ENCODE results near the gene RPN2. TPM values are rescaled to one million over a fixed set of nuclear protein-coding genes. Genes with fewer than 3 reads are reported as not detected.

RPN2 gene
- total and polyA plus RNA-seq, 2 donors from 2014 or later: 175 to 207 TPM

GRCh38 chr20:37158248-37158647, 20.9 kb upstream of the RPN2 start:
- FAIRE-seq: no peak
- intact Hi-C loops (cut with DNase I): no loop called here

GRCh38 chr20:37160683-37161082, 18.4 kb upstream of the RPN2 start:
- H3K9me3 ChIP-seq (ENCODE audit: control insufficient read depth in 2 of 3, insufficient read depth in 1 of 3, low read length in 3 of 3): no peaks in the 10 kb centered on the region
- H3K27me3 ChIP-seq (ENCODE audit: control insufficient read depth, insufficient read depth, low read length): no peaks in the 10 kb centered on the region
- DNase-seq: no peak
- no peaks in the 10 kb centered on the region for H3K4me1 ChIP-seq (ENCODE audit: control insufficient read depth in 2 of 3, insufficient read depth in 2 of 3, low read depth in 1 of 3, low read length in 3 of 3)
- H3K9ac ChIP-seq (ENCODE audit: low read length in 3 of 3): no peak overlapping the region
- H3K4me3 ChIP-seq (ENCODE audit: low read length in 3 of 3): no peak overlapping the region
- intact Hi-C loops (cut with DNase I): no loop called here
- no peaks in the 10 kb centered on the region for H3K36me3 ChIP-seq (ENCODE audit: control insufficient read depth in 2 of 3, insufficient read depth in 3 of 3, low read length in 3 of 3)
- TF ChIP-seq CTCF (IDR thresholded peaks at IDR 0.05; ENCODE audit: borderline replicate concordance, extremely low read depth, insufficient read depth): no peak
- no peak overlapping the region for H3K27ac ChIP-seq (ENCODE audit: low read depth in 2 of 2, low read length in 2 of 2)
- FAIRE-seq: no peak

More at GRCh38 chr20:37158248-37158647, 20.9 kb upstream of the RPN2 start:
- Histone ChIP-seq H3K4me3 (ENCODE audit: low read length in 3 of 3) (no peak overlapping the region), H3K4me1 (ENCODE audit: control insufficient read depth in 2 of 3, insufficient read depth in 2 of 3, low read depth in 1 of 3, low read length in 3 of 3) (no peaks in the 10 kb centered on the region), H3K36me3 (ENCODE audit: control insufficient read depth in 2 of 3, insufficient read depth in 3 of 3, low read length in 3 of 3) (no peaks in the 10 kb centered on the region), H3K27me3 (ENCODE audit: control insufficient read depth, insufficient read depth, low read length) (no peaks in the 10 kb centered on the region), H3K9me3 (ENCODE audit: control insufficient read depth in 2 of 3, insufficient read depth in 1 of 3, low read length in 3 of 3) (no peaks in the 10 kb centered on the region), H3K9ac (ENCODE audit: low read length in 3 of 3) (no peak overlapping the region), H3K27ac (ENCODE audit: low read depth in 2 of 2, low read length in 2 of 2) (no peak overlapping the region)
- no peak for DNase-seq
- no peak for TF ChIP-seq CTCF (IDR thresholded peaks at IDR 0.05; ENCODE audit: borderline replicate concordance, extremely low read depth, insufficient read depth)

DNA sequence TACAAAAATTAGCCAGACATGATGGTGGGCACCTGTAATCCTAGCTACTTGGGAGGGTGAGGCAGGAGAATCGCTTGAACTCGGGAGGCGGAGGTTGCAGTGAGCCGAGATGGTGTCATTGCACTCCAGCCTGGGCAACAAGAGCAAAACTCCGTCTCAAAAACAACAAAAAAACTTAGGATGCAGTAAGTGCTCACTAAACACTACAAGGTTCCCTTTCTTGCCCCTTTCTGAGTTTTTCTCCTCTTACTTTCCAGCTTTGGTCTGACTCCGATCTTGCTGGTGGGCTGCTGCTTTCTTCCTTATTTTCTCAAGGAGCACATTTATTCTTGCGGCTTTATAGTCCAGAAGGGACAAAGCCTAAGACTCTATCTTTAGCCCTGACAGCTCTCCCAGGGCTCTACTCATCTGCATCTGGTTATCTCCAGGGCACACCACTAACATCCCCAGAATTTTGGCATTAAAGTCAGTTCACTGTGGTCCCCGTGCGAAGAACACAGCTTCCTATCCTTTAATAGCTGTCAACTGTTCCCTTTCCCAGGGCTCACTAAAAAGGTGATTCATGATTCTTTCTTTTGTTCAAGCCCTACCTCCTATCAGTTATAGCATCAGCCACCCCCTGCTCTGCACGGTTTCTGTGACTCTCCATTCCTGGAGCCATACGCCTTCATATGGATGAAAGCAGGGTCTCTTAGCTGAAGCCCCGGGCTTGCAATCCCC, 17.1 kb upstream of the RPN2 start:
- Histone ChIP-seq H3K9ac (ENCODE audit: low read length in 3 of 3) (no peak overlapping the region), H3K27ac (ENCODE audit: low read depth in 2 of 2, low read length in 2 of 2) (no peak overlapping the region), H3K4me3 (ENCODE audit: low read length in 3 of 3) (no peak overlapping the region), H3K4me1 (ENCODE audit: control insufficient read depth in 2 of 3, insufficient read depth in 2 of 3, low read depth in 1 of 3, low read length in 3 of 3) (no peaks in the 10 kb centered on the region), H3K36me3 (ENCODE audit: control insufficient read depth in 2 of 3, insufficient read depth in 3 of 3, low read length in 3 of 3) (no peaks in the 10 kb centered on the region), H3K9me3 (ENCODE audit: control insufficient read depth in 2 of 3, insufficient read depth in 1 of 3, low read length in 3 of 3) (no peaks in the 10 kb centered on the region), H3K27me3 (ENCODE audit: control insufficient read depth, insufficient read depth, low read length) (no peaks in the 10 kb centered on the region)
- intact Hi-C loops (cut with DNase I): no loop called here
- no peak for FAIRE-seq
- DNase-seq: no peak
- TF ChIP-seq CTCF (IDR thresholded peaks at IDR 0.05; ENCODE audit: borderline replicate concordance, extremely low read depth, insufficient read depth): no peak

DNA sequence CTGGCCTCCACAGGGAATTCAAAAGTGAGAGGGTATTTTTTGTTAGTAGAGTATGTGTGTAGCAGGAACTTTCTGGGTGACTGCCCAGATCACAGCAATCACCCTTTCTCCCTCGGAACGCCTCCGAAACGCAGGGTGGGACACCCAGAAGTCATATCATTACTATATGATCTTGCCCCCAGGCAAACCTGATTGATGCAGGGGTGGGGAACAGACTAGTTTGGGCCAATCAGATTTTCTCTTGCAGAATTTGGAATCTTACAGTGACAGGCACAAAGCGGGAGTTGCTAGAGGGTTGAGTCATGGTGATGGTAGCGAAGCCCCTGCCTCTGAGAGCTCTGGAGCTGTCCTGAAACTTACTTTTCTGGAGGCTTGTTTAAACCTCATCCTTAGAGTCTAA, 16.5 kb upstream of the RPN2 start:
- Histone ChIP-seq H3K4me3 (ENCODE audit: low read length in 3 of 3) (no peak overlapping the region), H3K36me3 (ENCODE audit: control insufficient read depth in 2 of 3, insufficient read depth in 3 of 3, low read length in 3 of 3) (no peaks in the 10 kb centered on the region), H3K4me1 (ENCODE audit: control insufficient read depth in 2 of 3, insufficient read depth in 2 of 3, low read depth in 1 of 3, low read length in 3 of 3) (no peaks in the 10 kb centered on the region), H3K27ac (ENCODE audit: low read depth in 2 of 2, low read length in 2 of 2) (no peak overlapping the region), H3K27me3 (ENCODE audit: control insufficient read depth, insufficient read depth, low read length) (no peaks in the 10 kb centered on the region), H3K9me3 (ENCODE audit: control insufficient read depth in 2 of 3, insufficient read depth in 1 of 3, low read length in 3 of 3) (no peaks in the 10 kb centered on the region), H3K9ac (ENCODE audit: low read length in 3 of 3) (no peak overlapping the region)
- DNase-seq (no peak), FAIRE-seq (no peak)
- intact Hi-C loops (cut with DNase I): no loop called here
- TF ChIP-seq CTCF (IDR thresholded peaks at IDR 0.05; ENCODE audit: borderline replicate concordance, extremely low read depth, insufficient read depth): no peak

Measured in kidney (tissue), 14 donors.